GM18505 (cell line): ENCODE results near the gene PLEKHM3.

Experiments used
- ATAC-seq: cut with Tn5 transposase; IDR thresholded peaks from one replicate; pipeline ENCODE4 v1.9.1; 2021; ENCODE audit not compliant: unreplicated experiment
- POLR2A ChIP-seq: IDR thresholded peaks from 4 replicates; pipeline ENCODE4 v1.6.1; 2011; ENCODE audit warnings: borderline replicate concordance; ENCODE audit not compliant: insufficient read depth, insufficient read length; ENCODE audit errors: extremely low read depth

PLEKHM3 gene

DNA sequence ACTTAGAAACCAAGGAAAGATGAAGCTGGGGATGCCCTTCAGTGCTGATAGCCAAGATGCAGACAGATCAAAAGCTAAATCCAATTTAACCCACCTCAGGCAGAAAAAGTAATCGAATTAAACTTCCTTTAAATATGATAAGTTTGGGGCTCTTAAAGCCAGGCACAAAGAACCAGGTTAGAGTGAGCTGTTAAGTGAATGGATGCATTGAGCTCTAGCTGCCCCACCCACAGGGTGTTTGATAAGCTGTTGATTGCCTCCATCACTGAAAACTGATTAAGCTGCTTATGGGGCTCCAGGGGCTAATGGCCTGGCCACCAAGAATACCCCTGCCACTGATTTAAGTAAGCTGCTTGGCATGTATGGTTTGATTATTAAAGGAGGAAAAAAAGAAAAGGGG, 119.8 kb downstream of the PLEKHM3 start:
- no peak for TF ChIP-seq POLR2A
- no peak for ATAC-seq

- ATAC-seq = no peak
- TF ChIP-seq POLR2A = no peak
Measured at GRCh38 chr2:207903236-207903635, 122.1 kb downstream of the PLEKHM3 start.

DNA sequence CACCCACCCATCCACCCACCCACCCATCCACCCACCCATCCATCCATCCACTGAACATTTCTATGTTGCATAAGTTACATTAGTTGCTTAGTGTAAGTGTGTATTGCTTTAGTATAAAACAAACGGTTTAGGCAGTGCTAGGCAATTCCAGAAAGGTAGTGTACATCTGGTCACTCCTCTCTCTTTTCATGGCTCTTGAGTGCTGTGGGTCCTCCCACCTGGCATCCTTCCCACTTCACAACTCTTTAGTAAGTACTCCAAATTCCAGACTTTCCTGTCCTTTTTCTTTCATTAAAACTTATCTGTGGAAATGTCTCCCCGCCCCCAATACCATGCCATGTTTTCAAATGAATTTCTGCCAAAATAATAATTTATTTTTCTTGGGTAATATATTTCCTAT, 122.5 kb downstream of the PLEKHM3 start:
- no peak for TF ChIP-seq POLR2A
- no peak for ATAC-seq

DNA sequence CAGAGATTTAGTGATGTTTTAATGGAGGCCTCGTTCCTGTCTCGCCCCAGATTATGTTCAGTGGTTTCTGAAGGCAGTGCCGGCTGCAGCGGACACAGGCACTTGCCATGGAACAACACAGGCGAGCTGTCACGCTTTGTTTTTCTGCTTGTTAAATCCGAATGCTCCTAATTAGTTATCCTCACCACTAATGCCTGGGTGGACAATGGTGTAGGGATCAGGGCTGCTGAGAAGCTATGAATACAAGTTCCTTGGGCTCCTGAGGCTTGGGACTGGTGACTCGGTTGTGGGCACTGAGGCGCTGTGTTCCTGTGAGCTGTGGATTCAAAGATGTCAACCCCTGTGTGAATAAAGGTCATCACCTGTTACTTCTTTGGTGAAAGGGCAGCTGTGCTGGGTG, 123.5 kb downstream of the PLEKHM3 start:
- no peak for TF ChIP-seq POLR2A
- no peak for ATAC-seq

GRCh38 chr2:207901401-207901800, 123.9 kb downstream of the PLEKHM3 start:
- no peak for ATAC-seq
- TF ChIP-seq POLR2A = no peak

GRCh38 chr2:207898354-207898695, 127.0 kb downstream of the PLEKHM3 start:
- TF ChIP-seq POLR2A = no peak
- ATAC-seq = no peak

GRCh38 chr2:207897541-207898353, 127.6 kb downstream of the PLEKHM3 start:
- no peak for ATAC-seq
- no peak for TF ChIP-seq POLR2A

- no peak for ATAC-seq
- no peak for TF ChIP-seq POLR2A
Measured at GRCh38 chr2:207896525-207897285, 128.6 kb downstream of the PLEKHM3 start.

- TF ChIP-seq POLR2A = no peak
- ATAC-seq = no peak
Measured at GRCh38 chr2:207895274-207895860, 130.0 kb downstream of the PLEKHM3 start.

DNA sequence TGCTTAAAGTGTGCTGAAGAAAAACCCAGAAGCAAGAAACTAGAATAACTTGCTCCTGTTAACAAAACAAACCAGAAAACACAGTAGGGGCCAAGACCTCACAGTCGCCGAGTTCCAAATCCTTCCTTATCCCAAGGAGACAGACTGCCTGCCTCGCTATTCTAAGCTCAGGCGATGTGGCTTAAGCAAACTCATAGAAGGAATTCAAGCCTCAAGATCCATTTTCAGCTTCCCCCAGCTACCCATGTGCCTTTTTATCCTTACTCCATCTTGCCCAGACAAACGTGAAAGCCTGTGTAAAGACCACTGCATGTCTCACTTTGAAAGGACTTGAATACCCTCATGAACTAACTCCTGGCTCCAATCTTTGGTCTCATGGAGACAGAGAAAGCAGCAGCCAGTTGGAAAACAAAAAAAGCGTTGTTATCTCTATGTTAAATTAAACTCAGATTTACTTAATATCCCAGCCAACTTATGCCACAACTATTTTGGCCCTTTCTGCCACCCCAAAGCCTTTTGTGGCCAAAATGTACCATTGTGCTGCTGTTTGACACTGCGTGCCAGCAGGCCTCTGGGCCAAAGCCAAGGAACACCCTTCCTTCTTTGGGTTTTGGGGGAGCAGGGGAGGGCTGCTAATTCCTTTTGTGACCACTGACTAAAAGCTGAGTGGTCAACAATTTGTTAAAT, 132.5 kb downstream of the PLEKHM3 start:
- no peak for ATAC-seq
- no peak for TF ChIP-seq POLR2A

- no peak for TF ChIP-seq POLR2A
- ATAC-seq = no peak
Measured at GRCh38 chr2:207891086-207891844, 134.1 kb downstream of the PLEKHM3 start.

- no peak for ATAC-seq
- TF ChIP-seq POLR2A = no peak
Measured at GRCh38 chr2:207887500-207887899, 137.8 kb downstream of the PLEKHM3 start.

DNA sequence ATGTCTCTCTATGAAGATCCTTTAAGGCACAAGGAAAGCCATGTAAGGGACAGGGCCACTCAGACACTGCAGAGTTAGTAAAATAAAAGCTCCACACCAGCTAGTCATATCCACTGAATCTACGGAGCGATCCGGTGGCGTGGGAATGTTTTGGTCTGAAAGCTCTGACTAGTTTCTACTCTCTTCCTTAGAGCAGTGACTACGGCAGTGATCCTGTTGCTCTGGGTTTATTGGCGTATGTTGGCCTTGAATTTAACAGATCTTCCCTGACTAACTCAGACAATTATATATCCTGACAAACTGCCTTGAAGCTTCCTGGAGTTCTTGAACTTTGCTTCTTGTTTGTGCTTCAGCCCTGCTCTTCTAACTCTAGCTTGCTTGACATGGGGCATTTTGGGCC, 140.3 kb downstream of the PLEKHM3 start:
- TF ChIP-seq POLR2A = no peak
- no peak for ATAC-seq

DNA sequence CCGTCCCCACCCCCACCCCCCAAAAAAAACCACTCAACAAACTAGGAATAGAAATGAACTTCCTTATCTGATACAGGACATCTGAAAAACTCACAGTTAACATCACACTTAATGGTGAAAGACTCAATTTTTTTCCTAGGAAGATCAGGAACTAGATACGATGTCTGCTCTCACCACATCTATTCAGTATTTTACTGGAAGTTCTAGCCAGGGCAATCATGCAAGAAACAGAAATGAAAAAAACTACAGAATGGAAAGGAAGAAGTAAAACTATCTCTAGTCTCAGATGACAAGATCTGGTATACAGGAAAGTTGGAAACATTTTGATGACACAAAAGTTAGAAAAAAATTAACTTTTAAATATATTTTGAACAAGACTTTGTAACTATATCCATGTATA, 141.2 kb downstream of the PLEKHM3 start:
- ATAC-seq = no peak
- TF ChIP-seq POLR2A = no peak
